Left ventricle myocardium inferior (tissue), 1 donor: ENCODE results near the gene COPS7A. TPM values are rescaled to one million over a fixed set of nuclear protein-coding genes. Genes with fewer than 3 reads are reported as not detected.

Experiments
- DNase-seq: peaks from one replicate; pipeline ENCODE4 v3.0.0-alpha.2; 2020
- H3K27ac ChIP-seq: fragments of 200-600 bp; replicated peaks from 2 replicates; pipeline ENCODE4 v1.8.0; 2021
- H3K27me3 ChIP-seq: fragments of 200-600 bp; 2 replicates; pipeline ENCODE4 v1.8.0; 2021; ENCODE audit warnings: low read depth
- H3K36me3 ChIP-seq: fragments of 200-600 bp; 2 replicates; pipeline ENCODE4 v1.8.0; 2021
- H3K4me1 ChIP-seq: fragments of 200-600 bp; 2 replicates; pipeline ENCODE4 v1.8.0; 2021
- H3K4me3 ChIP-seq: fragments of 200-600 bp; 2 replicates; pipeline ENCODE4 v1.8.0; 2021; ENCODE audit warnings: mild to moderate bottlenecking, moderate library complexity
- H3K9me3 ChIP-seq: fragments of 200-600 bp; replicated peaks from 2 replicates; pipeline ENCODE4 v1.8.0; 2021
- CTCF ChIP-seq: fragments of 200-600 bp; IDR thresholded peaks from 2 replicates; pipeline ENCODE4 v1.8.0; 2021; ENCODE audit warnings: antibody characterized with exemption, mild to moderate bottlenecking, borderline replicate concordance
- intact Hi-C: fragments of 100-400 bp; cut with micrococcal nuclease; formaldehyde crosslinking; loops from one replicate; pipeline ENCODE4 v1.11.0; 2022
- total RNA-seq: library from RNA; stranded (reverse); fragmentation: NEBNext Ultra II Directional; extraction: Animal tissue kit (Norgen Biotek cat#: 25700); gene quantifications from one replicate; pipeline ENCODE4 v1.2.1, GENCODE V29; 2021
- donor health status: DM: no; HTN: yes; CAD: no; lungs with severe emphysema.

Gene COPS7A
- total RNA-seq, 1 donor from 2014 or later = 73.2 TPM

- Histone ChIP-seq H3K27me3 (no peaks in the 10 kb centered on the region), H3K4me1 (peaks cover 60% of the 10 kb centered on the region), H3K4me3 (peak overlapping the region; percentile 92), H3K9me3 (no peaks in the 10 kb centered on the region), H3K36me3 (peaks cover 9% of the 10 kb centered on the region), H3K27ac (peak overlapping the region; percentile 97)
- TF ChIP-seq CTCF = no peak
- intact Hi-C loops = no loop called here
- no peak for DNase-seq
Measured at GRCh38 chr12:6765048-6765633, 41.3 kb downstream of the COPS7A start.

- H3K27me3 ChIP-seq = no peaks in the 10 kb centered on the region
- peak within 1 kb of the TSS; percentile 92 for H3K4me3 ChIP-seq
- peaks cover 13% of the 10 kb centered on the region for H3K36me3 ChIP-seq
- no peaks in the 10 kb centered on the region for H3K9me3 ChIP-seq
- peaks cover 63% of the 10 kb centered on the region for H3K4me1 ChIP-seq
- peak; percentile 86 for DNase-seq
- intact Hi-C loops = no loop called here
- peak within 1 kb of the TSS; percentile 97 for H3K27ac ChIP-seq
- TF ChIP-seq CTCF = no peak
Measured at GRCh38 chr12:6765634-6766581, 42.1 kb downstream of the COPS7A start, which contains the start of gene PTMS. Gene PTMS (plus strand): TSS chr12:6766363. CDS start chr12:6766706, 343 bp downstream.

- intact Hi-C loops = no loop called here
- Histone ChIP-seq H3K27me3 (no peaks in the 10 kb centered on the region), H3K4me3 (peak overlapping the region; percentile 92), H3K4me1 (peaks cover 69% of the 10 kb centered on the region), H3K36me3 (peaks cover 13% of the 10 kb centered on the region), H3K27ac (peak overlapping the region; percentile 97), H3K9me3 (no peaks in the 10 kb centered on the region)
- TF ChIP-seq CTCF = peak; percentile 88
- DNase-seq = peak; percentile 85
Measured at GRCh38 chr12:6766651-6767349, 43.0 kb downstream of the COPS7A start.

- peak overlapping the region; percentile 97 for H3K27ac ChIP-seq
- H3K36me3 ChIP-seq = peaks cover 13% of the 10 kb centered on the region
- peaks cover 70% of the 10 kb centered on the region for H3K4me1 ChIP-seq
- H3K4me3 ChIP-seq = peak overlapping the region; percentile 92
- H3K9me3 ChIP-seq = no peaks in the 10 kb centered on the region
- no peak for DNase-seq
- H3K27me3 ChIP-seq = no peaks in the 10 kb centered on the region
- intact Hi-C loops = no loop called here
- no peak for TF ChIP-seq CTCF
Measured at GRCh38 chr12:6767353-6768319, 43.8 kb downstream of the COPS7A start.
